ENCODE results near the gene BET1L. TPM values are rescaled to one million over a fixed set of nuclear protein-coding genes. Genes with fewer than 3 reads are reported as not detected.
"Not testable (repeated sequence)": the region's sequence is repeated elsewhere in the genome, so short reads cannot be mapped to it uniquely, and the experiment has no call there.

The BET1L gene
- polyA plus RNA-seq, 4 donors, result 30.4 to 58.2 (median 35.5) TPM

DNA sequence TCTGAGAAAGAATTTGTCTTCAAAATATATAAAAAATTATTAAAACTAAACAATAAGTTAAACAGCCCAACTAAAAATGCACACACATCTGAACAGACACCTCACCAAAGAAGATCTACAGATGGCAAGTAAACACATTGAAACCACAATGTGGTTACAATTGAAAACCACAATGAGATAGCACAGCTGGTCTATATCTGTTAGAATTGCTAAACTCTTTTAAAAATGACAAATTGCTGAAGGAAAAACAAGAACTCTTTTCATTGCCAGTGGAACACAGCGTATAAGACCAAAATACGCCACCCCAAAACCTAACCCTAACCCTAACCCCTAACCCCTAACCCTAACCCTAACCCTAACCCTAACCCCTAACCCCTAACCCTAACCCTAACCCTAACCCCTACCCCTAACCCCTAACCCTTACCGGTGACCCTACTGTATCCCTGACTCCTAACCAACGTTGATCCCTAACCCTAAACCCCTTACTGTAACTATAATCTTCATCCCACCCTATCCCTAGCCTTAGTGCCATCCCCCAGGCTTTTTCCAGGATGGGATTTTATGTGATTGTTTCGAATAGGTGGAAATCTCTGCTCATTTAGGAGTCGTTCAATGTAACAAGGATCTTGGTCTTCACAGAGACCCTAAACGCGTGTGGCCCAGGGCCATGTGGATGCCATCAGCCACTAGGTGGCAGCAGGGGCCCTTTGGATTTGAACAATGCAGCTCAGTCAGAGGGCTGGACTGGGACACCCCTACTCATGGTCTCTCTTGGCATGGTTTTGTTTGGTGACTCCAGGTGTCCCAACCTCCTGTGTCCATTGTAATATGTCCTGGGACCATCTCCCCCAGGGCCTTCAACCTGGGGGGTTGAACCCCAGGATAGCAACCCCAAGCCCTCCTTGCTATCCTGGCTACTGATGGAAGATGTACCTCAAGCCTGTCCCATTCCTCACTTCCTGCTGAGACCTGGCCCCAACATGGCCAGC, 15.4 kb downstream of the BET1L start:
- not testable (repeated sequence) for H3K27me3 ChIP-seq (ENCODE audit: control insufficient read depth in 3 of 3, insufficient read depth in 3 of 3, low read length in 3 of 3); DNase-seq; H3K9me3 ChIP-seq (ENCODE audit: control insufficient read depth in 2 of 2, insufficient read depth in 1 of 2, low read depth in 1 of 2, low read length in 1 of 2); H3K4me3 ChIP-seq (ENCODE audit: low read depth in 1 of 3, low read length in 3 of 3); H3K4me1 ChIP-seq (ENCODE audit: control insufficient read depth in 3 of 3, insufficient read depth in 2 of 3, low read depth in 1 of 3, low read length in 2 of 3); H3K27ac ChIP-seq (ENCODE audit: low read depth in 1 of 3, low read length in 2 of 3); H3K36me3 ChIP-seq (ENCODE audit: control insufficient read depth in 3 of 3, insufficient read depth in 2 of 3, low read depth in 1 of 3, low read length in 3 of 3)
- WGBS, 3 donors, result 25 to 53% (median 29%) methylated on average over 4 to 7 of the region's 8 CpGs
- FAIRE-seq, result peak; percentile 49

DNA sequence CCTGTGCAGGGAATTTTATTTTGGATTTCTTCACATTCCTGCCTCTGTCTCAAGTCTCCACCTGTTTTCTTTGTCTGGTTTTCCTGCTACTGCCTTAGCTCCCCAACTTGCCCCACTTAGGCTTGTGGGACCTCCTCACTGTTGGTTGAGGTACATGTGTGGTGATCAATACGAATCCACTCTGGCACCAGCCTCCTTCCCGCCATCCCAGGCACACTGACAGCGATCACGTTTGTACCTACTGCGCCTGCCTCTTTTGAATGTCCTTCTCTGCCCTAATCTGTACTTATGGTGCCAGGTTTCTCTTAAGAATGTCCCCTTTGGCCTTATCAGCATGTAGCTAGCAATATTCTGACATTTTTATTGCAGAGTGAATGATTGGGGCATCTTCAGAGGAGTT, 16.7 kb downstream of the BET1L start:
- not testable (repeated sequence) for H3K27me3 ChIP-seq (ENCODE audit: control insufficient read depth in 3 of 3, insufficient read depth in 3 of 3, low read length in 3 of 3); H3K4me3 ChIP-seq (ENCODE audit: low read depth in 1 of 3, low read length in 3 of 3); H3K27ac ChIP-seq (ENCODE audit: low read depth in 1 of 3, low read length in 2 of 3); H3K9me3 ChIP-seq (ENCODE audit: control insufficient read depth in 2 of 2, insufficient read depth in 1 of 2, low read depth in 1 of 2, low read length in 1 of 2); H3K4me1 ChIP-seq (ENCODE audit: control insufficient read depth in 3 of 3, insufficient read depth in 2 of 3, low read depth in 1 of 3, low read length in 2 of 3); H3K36me3 ChIP-seq (ENCODE audit: control insufficient read depth in 3 of 3, insufficient read depth in 2 of 3, low read depth in 1 of 3, low read length in 3 of 3); DNase-seq; FAIRE-seq
- 72 to 84% (median 78%) methylated on average over 5 of the region's 5 CpGs for WGBS, 3 donors

DNA sequence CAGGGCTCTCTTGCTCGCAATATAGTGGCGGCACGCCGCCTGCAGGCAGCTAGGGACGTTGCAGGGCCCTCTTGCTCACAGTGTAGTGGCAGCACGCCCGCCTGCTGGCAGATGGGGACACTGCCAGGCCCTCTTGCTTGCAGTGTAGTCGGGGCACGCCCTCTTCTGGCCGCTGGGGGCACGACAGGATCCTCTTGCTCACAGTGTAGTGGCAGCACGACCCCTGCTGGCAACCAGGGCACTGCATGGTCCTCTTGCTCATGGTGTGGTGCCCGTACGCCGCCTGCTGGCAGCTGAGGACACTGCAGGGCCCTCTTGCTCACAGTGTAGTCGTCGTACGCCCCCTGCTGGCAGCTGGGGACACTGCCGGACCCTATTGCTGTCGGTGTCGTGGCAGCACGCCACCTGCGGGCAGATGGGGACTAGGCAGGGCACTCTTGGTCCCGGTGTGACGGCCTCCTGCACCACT, 17.3 kb downstream of the BET1L start:
- H3K4me3 ChIP-seq (ENCODE audit: low read depth in 1 of 3, low read length in 3 of 3); FAIRE-seq; H3K9me3 ChIP-seq (ENCODE audit: control insufficient read depth in 2 of 2, insufficient read depth in 1 of 2, low read depth in 1 of 2, low read length in 1 of 2); H3K36me3 ChIP-seq (ENCODE audit: control insufficient read depth in 3 of 3, insufficient read depth in 2 of 3, low read depth in 1 of 3, low read length in 3 of 3); DNase-seq; H3K4me1 ChIP-seq (ENCODE audit: control insufficient read depth in 3 of 3, insufficient read depth in 2 of 3, low read depth in 1 of 3, low read length in 2 of 3); H3K27me3 ChIP-seq (ENCODE audit: control insufficient read depth in 3 of 3, insufficient read depth in 3 of 3, low read length in 3 of 3); H3K27ac ChIP-seq (ENCODE audit: low read depth in 1 of 3, low read length in 2 of 3): not testable (repeated sequence)
- 63 to 71% (median 69%) methylated on average over 10 of the region's 25 CpGs for WGBS, 3 donors

DNA sequence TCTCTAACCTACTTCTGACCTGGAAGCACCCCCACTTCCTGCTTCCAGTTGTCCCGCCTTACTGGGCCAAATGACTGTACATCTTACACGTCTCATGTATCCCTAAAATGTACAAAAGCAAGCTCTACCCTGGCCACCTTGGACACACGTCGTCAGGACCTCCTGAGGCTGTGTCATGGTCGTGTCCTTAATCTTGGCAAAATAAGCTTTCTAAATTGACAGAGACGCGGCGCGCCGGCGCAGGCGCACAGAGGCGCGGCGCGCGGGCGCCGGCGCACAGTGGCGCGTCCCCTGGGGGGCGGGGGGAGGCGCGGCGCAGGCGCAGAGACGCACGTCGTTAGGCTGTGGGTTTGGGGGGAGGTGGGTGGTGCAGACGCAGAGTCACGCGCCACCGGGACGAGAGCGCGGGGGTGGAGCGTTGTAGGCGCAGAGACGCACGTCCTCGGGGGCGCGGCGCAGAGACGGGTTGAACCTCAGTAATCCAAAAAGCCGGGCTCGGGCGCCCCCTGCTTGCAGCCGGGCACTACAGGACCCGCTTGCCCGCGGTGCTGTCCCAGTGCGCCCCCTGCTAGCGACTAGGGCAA, 17.9 kb downstream of the BET1L start:
- H3K36me3 ChIP-seq (ENCODE audit: control insufficient read depth in 3 of 3, insufficient read depth in 2 of 3, low read depth in 1 of 3, low read length in 3 of 3); H3K27me3 ChIP-seq (ENCODE audit: control insufficient read depth in 3 of 3, insufficient read depth in 3 of 3, low read length in 3 of 3); H3K4me3 ChIP-seq (ENCODE audit: low read depth in 1 of 3, low read length in 3 of 3); H3K4me1 ChIP-seq (ENCODE audit: control insufficient read depth in 3 of 3, insufficient read depth in 2 of 3, low read depth in 1 of 3, low read length in 2 of 3); H3K27ac ChIP-seq (ENCODE audit: low read depth in 1 of 3, low read length in 2 of 3); H3K9me3 ChIP-seq (ENCODE audit: control insufficient read depth in 2 of 2, insufficient read depth in 1 of 2, low read depth in 1 of 2, low read length in 1 of 2); FAIRE-seq; DNase-seq: not testable (repeated sequence)
- 84 to 90% (median 88%) methylated on average over 37 to 40 of the region's 55 CpGs for WGBS, 3 donors

DNA sequence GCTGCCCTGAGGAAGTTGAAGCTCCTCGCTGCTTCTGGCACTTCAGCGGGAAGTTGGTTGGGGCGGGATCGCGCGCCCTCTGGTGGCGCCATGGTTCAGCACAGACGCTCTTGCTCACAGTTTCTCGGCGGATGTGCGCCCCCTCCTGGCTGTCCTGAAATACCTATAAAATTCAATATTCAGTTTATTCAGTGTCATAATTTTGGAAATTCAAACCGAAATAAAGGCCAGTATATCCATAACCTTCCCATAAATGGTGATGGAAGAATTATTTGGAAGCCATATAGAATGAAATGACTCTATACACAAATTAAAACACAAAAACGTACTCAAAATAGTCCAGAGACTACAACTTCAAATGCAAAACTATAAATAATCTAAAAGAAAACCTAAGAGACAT, 27.0 kb downstream of the BET1L start:
- DNase-seq; H3K27me3 ChIP-seq (ENCODE audit: control insufficient read depth in 3 of 3, insufficient read depth in 3 of 3, low read length in 3 of 3); FAIRE-seq; H3K36me3 ChIP-seq (ENCODE audit: control insufficient read depth in 3 of 3, insufficient read depth in 2 of 3, low read depth in 1 of 3, low read length in 3 of 3); H3K9me3 ChIP-seq (ENCODE audit: control insufficient read depth in 2 of 2, insufficient read depth in 1 of 2, low read depth in 1 of 2, low read length in 1 of 2); H3K4me1 ChIP-seq (ENCODE audit: control insufficient read depth in 3 of 3, insufficient read depth in 2 of 3, low read depth in 1 of 3, low read length in 2 of 3); H3K27ac ChIP-seq (ENCODE audit: low read depth in 1 of 3, low read length in 2 of 3); H3K4me3 ChIP-seq (ENCODE audit: low read depth in 1 of 3, low read length in 3 of 3): not testable (repeated sequence)
- 0% methylated on average over 1 of the region's 13 CpGs; no CpG with 5 or more reads in 1 of the 3 donors for WGBS, 3 donors

Other genes starting within 250 kb of the BET1L start
- gene SCGB1C1, start 14.3 kb downstream of the BET1L start, polyA plus RNA-seq, result not detected
- gene RIC8A, start 309 bp upstream of the BET1L start, polyA plus RNA-seq, result 10 to 100 TPM; 57.8 to 64.3 (median 60.9) TPM
- gene SIRT3, start 28.9 kb upstream of the BET1L start, polyA plus RNA-seq, result 10 to 100 TPM; 15.9 to 46.7 (median 19.6) TPM
- gene PSMD13, start 29.6 kb upstream of the BET1L start, polyA plus RNA-seq, result 100 to 1,000 TPM; 104 to 159 (median 149) TPM
- 10 to 100 TPM; 42.2 to 81.5 (median 58.7) TPM for gene NLRP6, start 71.0 kb upstream of the BET1L start, polyA plus RNA-seq
- 100 to 1,000 TPM in 3 of 4 donors, 10 to 100 TPM in 1; 86.9 to 154 (median 122) TPM for gene PGGHG, start 81.7 kb upstream of the BET1L start, polyA plus RNA-seq
- under 1 TPM in 1 of 4 donors, not detected in 3; 0.90 TPM for gene IFITM5, start 92.1 kb upstream of the BET1L start, polyA plus RNA-seq
- gene IFITM2, start 100.4 kb upstream of the BET1L start, polyA plus RNA-seq, result 100 to 1,000 TPM in 1 of 4 donors, 10 to 100 TPM in 3; 21.7 to 490 (median 51.9) TPM
- gene IFITM1, start 106.6 kb upstream of the BET1L start, polyA plus RNA-seq, result 100 to 1,000 TPM in 2 of 4 donors, 10 to 100 TPM in 1, 1 to 10 TPM in 1; 8.9 to 520 (median 146) TPM
- 1,000 to 10,000 TPM in 1 of 4 donors, 100 to 1,000 TPM in 2, 10 to 100 TPM in 1; 49.2 to 1,181 (median 147) TPM for gene IFITM3, start 113.5 kb upstream of the BET1L start, polyA plus RNA-seq
- gene B4GALNT4, start 162.1 kb upstream of the BET1L start, polyA plus RNA-seq, result 10 to 100 TPM in 1 of 4 donors, 1 to 10 TPM in 3; 4.5 to 23.8 (median 7.5) TPM
- 100 to 1,000 TPM in 2 of 4 donors, 10 to 100 TPM in 2; 72.5 to 152 (median 111) TPM for gene PKP3, start 186.8 kb upstream of the BET1L start, polyA plus RNA-seq
- 100 to 1,000 TPM in 2 of 4 donors, 10 to 100 TPM in 2; 87.3 to 219 (median 156) TPM for gene SIGIRR, start 207.6 kb upstream of the BET1L start, polyA plus RNA-seq
- gene ANO9, start 234.6 kb upstream of the BET1L start, polyA plus RNA-seq, result 100 to 1,000 TPM in 3 of 4 donors, 10 to 100 TPM in 1; 84.7 to 363 (median 220) TPM
- 10 to 100 TPM in 3 of 4 donors, 1 to 10 TPM in 1; 9.5 to 20.3 (median 15.4) TPM for gene PTDSS2, start 242.9 kb upstream of the BET1L start, polyA plus RNA-seq